OCI-LY1 (cell line): ENCODE data around the gene DAPK2.

ENCODE experiments used
- H2AFZ ChIP-seq: fragments of 200-600 bp; sonication (generic), shearing (Covaris generic); 2 replicates; pipeline ENCODE4 v1.6.0; 2014; ENCODE audit warnings: antibody characterized with exemption, mild to moderate bottlenecking, low read length
- H3F3A ChIP-seq: fragments of 200-600 bp; sonication (generic), shearing (Covaris generic); 2 replicates; pipeline ENCODE4 v1.6.0; 2014; ENCODE audit warnings: mild to moderate bottlenecking, antibody characterized with exemption, low read length, moderate library complexity; ENCODE audit not compliant: insufficient read depth
- H3K27ac ChIP-seq: fragments of 200-600 bp; sonication (generic); 2 replicates; pipeline ENCODE4 v1.5.1; 2014; ENCODE audit warnings: low read length, mixed run types, mild to moderate bottlenecking, low read depth; ENCODE audit not compliant: poor library complexity, severe bottlenecking
- H3K27me3 ChIP-seq: fragments of 200-600 bp; sonication (generic); 2 replicates; pipeline ENCODE4 v1.6.0; 2014; ENCODE audit warnings: antibody characterized with exemption, mild to moderate bottlenecking, low read length, moderate library complexity; ENCODE audit not compliant: insufficient read depth
- H3K36me3 ChIP-seq: fragments of 200-600 bp; sonication (generic); 2 replicates; pipeline ENCODE4 v1.6.1; 2014; ENCODE audit warnings: mild to moderate bottlenecking, antibody characterized with exemption, low read length, moderate library complexity, mixed read lengths; ENCODE audit not compliant: insufficient read depth
- H3K4me1 ChIP-seq: fragments of 200-600 bp; sonication (generic); 2 replicates; pipeline ENCODE4 v1.5.1; 2014; ENCODE audit warnings: mild to moderate bottlenecking, low read length, moderate library complexity; ENCODE audit not compliant: insufficient read depth, severe bottlenecking
- H3K4me2 ChIP-seq: fragments of 200-600 bp; sonication (generic), shearing (Covaris generic); 2 replicates; pipeline ENCODE4 v1.6.1; 2014; ENCODE audit warnings: low read length
- H3K4me3 ChIP-seq: fragments of 200-600 bp; sonication (generic); 2 replicates; pipeline ENCODE4 v1.5.1; 2014; ENCODE audit warnings: low read length, low read depth, mild to moderate bottlenecking, mixed read lengths; ENCODE audit not compliant: poor library complexity, severe bottlenecking
- H3K79me2 ChIP-seq: fragments of 200-600 bp; shearing (Covaris generic); 2 replicates; pipeline ENCODE4 v1.6.1; 2016; ENCODE audit warnings: mixed run types, low read length, mixed read lengths; ENCODE audit not compliant: insufficient read depth
- H3K9ac ChIP-seq: fragments of 200-600 bp; sonication (generic), shearing (Covaris generic); 2 replicates; pipeline ENCODE4 v1.6.1; 2014; ENCODE audit warnings: mild to moderate bottlenecking, low read length, mixed read lengths
- H3K9me2 ChIP-seq: fragments of 200-600 bp; sonication (generic), shearing (Covaris generic); 2 replicates; pipeline ENCODE4 v1.6.1; 2014; ENCODE audit warnings: low read depth, mild to moderate bottlenecking, low read length, mixed read lengths
- H3K9me3 ChIP-seq: fragments of 200-600 bp; shearing (Covaris generic); 2 replicates; pipeline ENCODE4 v1.6.1; 2014; ENCODE audit warnings: low read length, mixed read lengths
- H4K20me1 ChIP-seq: fragments of 200-600 bp; sonication (generic), shearing (Covaris generic); 2 replicates; pipeline ENCODE4 v1.6.0; 2016; ENCODE audit warnings: mild to moderate bottlenecking, low read length; ENCODE audit not compliant: insufficient read depth
- CTCF ChIP-seq: fragments of 200-600 bp; sonication (generic), shearing (Covaris generic); IDR thresholded peaks from 2 replicates; pipeline ENCODE4 v1.5.1; 2017; ENCODE audit warnings: mild to moderate bottlenecking, antibody characterized with exemption, low read length, moderate library complexity, mixed read lengths
- EZH2 ChIP-seq: fragments of 200-600 bp; sonication (generic), shearing (Covaris generic); IDR thresholded peaks from 2 replicates; pipeline ENCODE4 v1.8.0; 2017; ENCODE audit warnings: borderline replicate concordance, mixed run types, mild to moderate bottlenecking, antibody characterized with exemption, low read length, moderate library complexity, mixed read lengths

DAPK2 gene

GRCh38 chr15:64001148-64001547 lies 45.1 kb downstream of the DAPK2 start:
- Histone ChIP-seq H3K9me2 (no peaks in the 10 kb centered on the region), H3K36me3 (no peaks in the 10 kb centered on the region), H3F3A (no peaks in the 10 kb centered on the region), H3K9me3 (no peaks in the 10 kb centered on the region), H3K79me2 (no peaks in the 10 kb centered on the region), H4K20me1 (no peaks in the 10 kb centered on the region), H3K4me2 (no peak overlapping the region), H3K4me1 (peaks cover 8% of the 10 kb centered on the region), H3K27me3 (no peaks in the 10 kb centered on the region), H3K4me3 (no peak overlapping the region), H3K27ac (no peak overlapping the region), H3K9ac (no peak overlapping the region), H2AFZ (no peak overlapping the region)
- TF ChIP-seq EZH2 (no peak), CTCF (no peak)

DNA sequence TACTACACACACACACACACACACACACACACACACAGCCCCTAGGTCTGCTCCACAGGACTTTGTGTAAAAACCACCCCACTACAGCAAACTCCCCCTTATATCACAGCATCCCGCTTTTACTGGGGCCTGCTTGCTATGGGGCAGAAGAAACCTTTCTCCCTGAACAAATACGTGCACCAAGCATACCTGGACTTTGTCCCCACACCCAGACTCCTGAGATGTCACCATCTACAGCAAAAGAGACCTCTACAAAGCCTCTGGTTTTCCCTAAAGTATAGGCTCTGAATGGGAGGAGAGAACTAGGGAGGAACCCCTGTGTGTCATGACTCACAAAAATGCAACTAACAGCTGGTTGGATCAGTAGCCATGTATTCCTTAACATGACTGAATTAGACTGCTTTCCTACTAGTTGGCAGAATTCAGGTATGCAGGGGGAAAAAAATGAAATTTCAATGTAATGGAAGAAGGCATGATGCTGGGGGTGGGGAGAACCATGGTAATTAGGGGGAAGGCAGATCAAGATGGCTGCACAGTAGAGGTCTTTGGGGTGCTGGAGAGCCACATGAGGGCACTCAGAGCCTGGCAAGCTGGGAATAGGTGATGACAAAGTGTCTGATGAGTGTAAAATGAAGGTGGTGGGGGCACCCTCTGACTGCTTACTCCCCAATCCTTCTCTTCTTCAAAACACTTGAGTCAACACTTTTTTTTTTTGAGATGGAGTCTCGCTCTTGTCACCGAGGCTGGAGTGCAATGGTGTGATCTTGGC lies 45.9 kb downstream of the DAPK2 start:
- Histone ChIP-seq H3K4me1 (peaks cover 8% of the 10 kb centered on the region), H3K9ac (no peak overlapping the region)
- no peak for TF ChIP-seq EZH2
- TF ChIP-seq CTCF: no peak

GRCh38 chr15:63999177-63999576 lies 47.1 kb downstream of the DAPK2 start:
- Histone ChIP-seq H3K4me1 (peaks cover 8% of the 10 kb centered on the region), H3K9me3 (no peaks in the 10 kb centered on the region), H3F3A (no peaks in the 10 kb centered on the region), H3K4me3 (no peak overlapping the region), H3K9ac (no peak overlapping the region), H3K27me3 (no peaks in the 10 kb centered on the region), H3K4me2 (no peak overlapping the region), H3K27ac (no peak overlapping the region), H2AFZ (no peak overlapping the region), H4K20me1 (no peaks in the 10 kb centered on the region), H3K79me2 (no peaks in the 10 kb centered on the region), H3K9me2 (no peaks in the 10 kb centered on the region), H3K36me3 (no peaks in the 10 kb centered on the region)
- TF ChIP-seq EZH2 (no peak), CTCF (no peak)

More for the DNA sequence above, 45.9 kb downstream of the DAPK2 start:
- Histone ChIP-seq H3K4me3 (no peak overlapping the region), H3K27ac (no peak overlapping the region), H3K9me3 (no peaks in the 10 kb centered on the region), H3F3A (no peaks in the 10 kb centered on the region), H3K27me3 (no peaks in the 10 kb centered on the region), H3K36me3 (no peaks in the 10 kb centered on the region), H4K20me1 (no peaks in the 10 kb centered on the region), H3K4me2 (no peak overlapping the region), H2AFZ (no peak overlapping the region), H3K9me2 (no peaks in the 10 kb centered on the region), H3K79me2 (no peaks in the 10 kb centered on the region)
